ENCODE results near the gene NFAT5. TPM values are rescaled to one million over a fixed set of nuclear protein-coding genes. Genes with fewer than 3 reads are reported as not detected.

The NFAT5 gene
- total RNA-seq, 1 experiment from 2014 or later: 38.2 TPM

GRCh38 chr16:69599731-69600130, 34.0 kb downstream of the NFAT5 start:
- peaks cover 3% of the 10 kb centered on the region; the same call in 1 of the 2 replicates for H3K4me1 ChIP-seq (replicated peaks; ENCODE audit: insufficient read depth)
- peaks cover 99% of the 10 kb centered on the region for H3K79me2 ChIP-seq (ENCODE audit: low read depth)
- no peak overlapping the region for H2AFZ ChIP-seq
- H3K4me3 ChIP-seq: no peak overlapping the region
- H3K9me2 ChIP-seq (ENCODE audit: insufficient read depth): no peaks in the 10 kb centered on the region
- POLR2A ChIA-PET (ENCODE audit: unreplicated experiment): no interaction called here
- H4K20me1 ChIP-seq (ENCODE audit: insufficient read depth): peaks cover 93% of the 10 kb centered on the region
- peaks cover 49% of the 10 kb centered on the region for H3F3A ChIP-seq (ENCODE audit: insufficient read depth, low read depth)
- peaks cover 14% of the 10 kb centered on the region for H3K36me3 ChIP-seq (ENCODE audit: low read depth)
- no TSS peak for BruUV-seq (replicated peaks)
- CTCF ChIA-PET: no interaction called here
- no peaks in the 10 kb centered on the region for H3K27me3 ChIP-seq (ENCODE audit: insufficient read depth, low read depth)
- H3K9me3 ChIP-seq (ENCODE audit: insufficient read depth, low read depth): no peaks in the 10 kb centered on the region
- TF ChIP-seq EZH2 (IDR thresholded peaks at IDR 0.05; ENCODE audit: low read depth) (no peak), CTCF (conservative IDR thresholded peaks at IDR 0.05) (no peak)
- intact Hi-C loops (cut with micrococcal nuclease; ENCODE audit: unreplicated experiment): no loop called here
- no peak for DNase-seq
- no peak overlapping the region for H3K4me2 ChIP-seq
- peak overlapping the region; percentile 4 for H3K27ac ChIP-seq

DNA sequence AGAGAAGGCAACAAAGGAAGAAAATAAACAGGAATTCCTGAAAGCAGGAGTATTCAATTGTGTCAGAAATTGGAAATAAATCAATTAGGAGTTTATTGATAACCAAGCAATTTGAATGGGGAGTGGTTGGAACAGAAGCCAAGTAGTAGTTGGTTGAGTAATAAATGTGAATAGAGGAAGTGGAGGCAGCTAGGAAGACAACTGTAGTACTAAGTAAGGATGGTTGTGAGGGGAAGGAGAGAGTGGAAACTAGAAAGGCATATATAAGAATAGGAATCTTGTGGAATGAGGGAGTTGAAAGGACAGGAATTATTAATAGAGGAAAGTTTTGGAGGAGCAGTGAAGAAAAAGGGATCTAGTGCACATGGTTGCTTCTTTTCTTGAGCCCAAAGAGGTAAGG, 34.4 kb downstream of the NFAT5 start:
- peaks cover 3% of the 10 kb centered on the region; the same call in 1 of the 2 replicates for H3K4me1 ChIP-seq (replicated peaks; ENCODE audit: insufficient read depth)
- no peaks in the 10 kb centered on the region for H3K9me3 ChIP-seq (ENCODE audit: insufficient read depth, low read depth)
- H3K27ac ChIP-seq: peak overlapping the region; percentile 4; the same call in 1 of the 2 replicates
- peaks cover 11% of the 10 kb centered on the region for H3K36me3 ChIP-seq (ENCODE audit: low read depth)
- CTCF ChIA-PET: no interaction called here
- H3K9me2 ChIP-seq (ENCODE audit: insufficient read depth): no peaks in the 10 kb centered on the region
- POLR2A ChIA-PET (ENCODE audit: unreplicated experiment): no interaction called here
- H4K20me1 ChIP-seq (ENCODE audit: insufficient read depth): peaks cover 93% of the 10 kb centered on the region
- no peaks in the 10 kb centered on the region for H3K27me3 ChIP-seq (ENCODE audit: insufficient read depth, low read depth)
- intact Hi-C loops (cut with micrococcal nuclease; ENCODE audit: unreplicated experiment): no loop called here
- TF ChIP-seq EZH2 (IDR thresholded peaks at IDR 0.05; ENCODE audit: low read depth): no peak
- no peak for TF ChIP-seq CTCF (conservative IDR thresholded peaks at IDR 0.05)
- H3K4me2 ChIP-seq: no peak overlapping the region
- BruUV-seq (replicated peaks): no TSS peak
- H2AFZ ChIP-seq: no peak overlapping the region
- no peak for DNase-seq
- H3K79me2 ChIP-seq (ENCODE audit: low read depth): peaks cover 98% of the 10 kb centered on the region
- H3K4me3 ChIP-seq: no peak overlapping the region
- peaks cover 46% of the 10 kb centered on the region for H3F3A ChIP-seq (ENCODE audit: insufficient read depth, low read depth)

GRCh38 chr16:69601250-69601649, 35.5 kb downstream of the NFAT5 start:
- Histone ChIP-seq H3K4me3 (no peak overlapping the region), H3F3A (ENCODE audit: insufficient read depth, low read depth) (peaks cover 41% of the 10 kb centered on the region), H3K36me3 (ENCODE audit: low read depth) (peaks cover 9% of the 10 kb centered on the region), H3K27ac (no peak overlapping the region; the same call in 1 of the 2 replicates), H3K9me3 (ENCODE audit: insufficient read depth, low read depth) (no peaks in the 10 kb centered on the region), H2AFZ (no peak overlapping the region), H3K27me3 (ENCODE audit: insufficient read depth, low read depth) (no peaks in the 10 kb centered on the region), H3K4me2 (no peak overlapping the region), H3K9me2 (ENCODE audit: insufficient read depth) (no peaks in the 10 kb centered on the region), H3K4me1 (replicated peaks; ENCODE audit: insufficient read depth) (no peaks in the 10 kb centered on the region), H3K79me2 (ENCODE audit: low read depth) (peaks cover 96% of the 10 kb centered on the region), H4K20me1 (ENCODE audit: insufficient read depth) (peaks cover 91% of the 10 kb centered on the region)
- ChIA-PET CTCF (interaction anchor here (0.7 kb wide), 1 partner anchor 168 kb away, joined by 3 read pairs; no protein-coding TSS in a partner anchor), POLR2A (ENCODE audit: unreplicated experiment) (no interaction called here)
- no peak for DNase-seq
- TF ChIP-seq EZH2 (IDR thresholded peaks at IDR 0.05; ENCODE audit: low read depth) (no peak), CTCF (conservative IDR thresholded peaks at IDR 0.05) (no peak)
- no TSS peak for BruUV-seq (replicated peaks)
- intact Hi-C loops (cut with micrococcal nuclease; ENCODE audit: unreplicated experiment): no loop called here

All from PC-9 (cell line).